ENCODE results near the gene SLC25A25. TPM values are rescaled to one million over a fixed set of nuclear protein-coding genes. Genes with fewer than 3 reads are reported as not detected.
A peak's percentile ranks its signal among the peaks of the same experiment; 100 is the strongest.

SLC25A25 gene
- total RNA-seq, 4 donors from 2014 or later, result 23.4 to 29.7 (median 27.2) TPM

DNA sequence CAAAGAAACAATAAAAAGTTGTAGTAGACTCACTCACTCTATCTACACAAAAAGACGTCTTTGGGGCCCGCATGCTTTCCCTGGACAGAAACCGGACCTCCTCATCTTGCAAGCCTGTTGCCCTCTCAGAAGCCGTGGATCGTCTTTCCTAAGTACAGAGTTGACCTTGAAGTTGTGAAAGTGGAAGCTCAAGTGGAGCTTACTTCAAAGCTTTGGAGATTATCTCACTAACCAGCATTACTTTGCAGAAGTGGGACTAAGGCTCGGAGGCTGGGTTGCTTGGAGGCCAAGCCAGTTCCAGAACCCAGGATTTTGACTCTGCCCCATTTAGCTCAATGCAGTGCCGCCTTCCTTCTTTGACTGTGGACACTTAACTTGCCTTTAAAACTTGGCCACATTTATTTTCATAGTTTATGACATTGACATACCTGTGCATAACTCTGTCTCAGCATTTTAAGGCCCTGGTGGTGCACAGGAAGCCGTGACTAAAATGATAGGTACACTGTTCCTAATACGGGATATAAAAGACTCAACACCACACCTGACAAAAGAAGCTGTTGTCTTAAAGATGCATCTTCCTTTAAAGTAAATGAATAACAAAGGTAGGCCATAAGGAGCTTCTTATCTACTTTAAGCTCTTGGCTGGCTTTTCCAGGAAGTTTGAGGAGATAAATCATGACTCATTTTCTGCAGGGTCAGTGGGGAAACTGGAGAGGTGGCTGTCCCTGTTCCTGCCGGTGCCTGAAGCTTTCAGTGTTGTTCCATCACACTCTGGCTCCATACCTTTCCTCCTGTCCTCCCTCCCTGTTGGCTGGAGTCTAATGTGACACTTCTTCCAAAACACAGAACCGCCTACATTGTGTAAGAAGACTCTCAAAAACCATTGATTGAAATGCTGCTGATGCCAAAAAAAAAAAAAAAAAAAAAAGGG is 10.7 kb downstream of the SLC25A25 start:
- H3K4me1 ChIP-seq, result peaks cover 0 to 76% (median 52%) of the 10 kb centered on the region in 4 donors

DNA sequence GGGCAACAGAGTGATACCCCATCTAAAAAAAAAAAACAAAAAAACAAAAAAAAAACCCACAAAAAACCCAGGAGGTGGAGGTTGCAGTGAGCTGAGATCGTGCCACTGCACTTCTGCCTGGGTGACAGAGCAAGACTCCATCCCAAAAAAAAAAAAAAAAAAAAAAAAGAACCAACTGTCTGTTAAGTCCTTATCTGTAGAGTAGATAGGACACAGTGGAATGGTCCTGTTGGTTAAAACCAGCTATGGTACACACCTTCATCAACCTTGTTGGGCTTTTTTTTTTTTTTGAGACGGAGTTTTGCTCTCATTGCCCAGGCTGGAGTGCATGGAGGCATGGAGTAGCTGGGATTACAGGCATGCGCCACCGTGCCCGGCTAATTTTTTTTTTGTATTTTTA is 12.2 kb downstream of the SLC25A25 start:
- WGBS, 2 donors, result 94% methylated on average over 5 of the region's 5 CpGs
- H3K27me3 ChIP-seq, result no peaks in the 10 kb centered on the region
- H3K4me3 ChIP-seq, result no peak overlapping the region
- peak overlapping the region in 3 of 4 donors; percentile 45 to 89 (median 85) for H3K27ac ChIP-seq
- H3K4me1 ChIP-seq, result peaks cover 0 to 69% (median 41%) of the 10 kb centered on the region in 4 donors
- no peaks in the 10 kb centered on the region for H3K9me3 ChIP-seq
- DNase-seq (ENCODE audit: low spot score in 2 of 2), result no peak
- no peak for TF ChIP-seq EP300 (IDR thresholded peaks at IDR 0.05)
- TF ChIP-seq POLR2A (IDR thresholded peaks at IDR 0.05), result no peak
- TF ChIP-seq, protein P1, sequence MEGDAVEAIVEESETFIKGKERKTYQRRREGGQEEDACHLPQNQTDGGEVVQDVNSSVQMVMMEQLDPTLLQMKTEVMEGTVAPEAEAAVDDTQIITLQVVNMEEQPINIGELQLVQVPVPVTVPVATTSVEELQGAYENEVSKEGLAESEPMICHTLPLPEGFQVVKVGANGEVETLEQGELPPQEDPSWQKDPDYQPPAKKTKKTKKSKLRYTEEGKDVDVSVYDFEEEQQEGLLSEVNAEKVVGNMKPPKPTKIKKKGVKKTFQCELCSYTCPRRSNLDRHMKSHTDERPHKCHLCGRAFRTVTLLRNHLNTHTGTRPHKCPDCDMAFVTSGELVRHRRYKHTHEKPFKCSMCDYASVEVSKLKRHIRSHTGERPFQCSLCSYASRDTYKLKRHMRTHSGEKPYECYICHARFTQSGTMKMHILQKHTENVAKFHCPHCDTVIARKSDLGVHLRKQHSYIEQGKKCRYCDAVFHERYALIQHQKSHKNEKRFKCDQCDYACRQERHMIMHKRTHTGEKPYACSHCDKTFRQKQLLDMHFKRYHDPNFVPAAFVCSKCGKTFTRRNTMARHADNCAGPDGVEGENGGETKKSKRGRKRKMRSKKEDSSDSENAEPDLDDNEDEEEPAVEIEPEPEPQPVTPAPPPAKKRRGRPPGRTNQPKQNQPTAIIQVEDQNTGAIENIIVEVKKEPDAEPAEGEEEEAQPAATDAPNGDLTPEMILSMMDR (IDR thresholded peaks at IDR 0.05), result no peak
- H3K36me3 ChIP-seq, result no peaks in the 10 kb centered on the region

More for the DNA sequence above, 10.7 kb downstream of the SLC25A25 start:
- TF ChIP-seq, protein P1 (IDR thresholded peaks at IDR 0.05), result no peak
- TF ChIP-seq EP300 (IDR thresholded peaks at IDR 0.05), result no peak
- TF ChIP-seq POLR2A (IDR thresholded peaks at IDR 0.05), result no peak
- H3K27ac ChIP-seq, result peak overlapping the region in 3 of 4 donors; percentile 39 to 67 (median 53)
- DNase-seq (ENCODE audit: low spot score in 2 of 2), result no peak
- H3K36me3 ChIP-seq, result no peaks in the 10 kb centered on the region
- no peak overlapping the region for H3K4me3 ChIP-seq
- 68 to 70% methylated on average over 11 of the region's 11 CpGs for WGBS, 2 donors
- H3K9me3 ChIP-seq, result no peaks in the 10 kb centered on the region
- H3K27me3 ChIP-seq, result no peaks in the 10 kb centered on the region

DNA sequence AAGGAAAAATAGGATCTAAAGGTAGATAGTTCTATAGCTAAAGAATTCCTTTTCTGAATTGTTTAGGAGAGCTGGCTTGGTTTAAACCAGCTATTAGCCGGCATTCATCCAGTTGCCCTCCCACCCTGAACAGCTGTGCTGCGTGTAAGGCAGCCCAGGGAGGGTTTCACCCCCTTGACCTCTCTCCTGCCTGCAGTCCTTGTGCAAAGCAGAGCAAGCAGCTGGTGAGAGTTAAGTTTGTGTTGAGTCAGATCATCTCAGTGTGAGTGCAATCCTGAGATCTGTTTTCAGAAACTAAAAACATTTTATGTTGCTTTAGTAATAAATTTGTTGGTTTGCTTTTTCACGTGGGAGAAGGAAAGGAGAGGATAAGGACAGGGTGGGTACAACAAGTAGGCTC is 13.0 kb downstream of the SLC25A25 start:
- TF ChIP-seq POLR2A (IDR thresholded peaks at IDR 0.05) (no peak), EP300 (IDR thresholded peaks at IDR 0.05) (peak in 1 of 2 donors; percentile 42)
- peak overlapping the region; percentile 19 to 89 (median 65) for H3K27ac ChIP-seq
- no peak overlapping the region for H3K4me3 ChIP-seq
- 11 to 18% methylated on average over 3 of the region's 3 CpGs for WGBS, 2 donors
- H3K4me1 ChIP-seq, result peaks cover 0 to 62% (median 41%) of the 10 kb centered on the region in 4 donors
- H3K9me3 ChIP-seq, result no peaks in the 10 kb centered on the region
- H3K36me3 ChIP-seq, result no peaks in the 10 kb centered on the region
- no peaks in the 10 kb centered on the region for H3K27me3 ChIP-seq
- peak in 1 of 2 donors; percentile 48 for DNase-seq (ENCODE audit: low spot score in 2 of 2)

DNA sequence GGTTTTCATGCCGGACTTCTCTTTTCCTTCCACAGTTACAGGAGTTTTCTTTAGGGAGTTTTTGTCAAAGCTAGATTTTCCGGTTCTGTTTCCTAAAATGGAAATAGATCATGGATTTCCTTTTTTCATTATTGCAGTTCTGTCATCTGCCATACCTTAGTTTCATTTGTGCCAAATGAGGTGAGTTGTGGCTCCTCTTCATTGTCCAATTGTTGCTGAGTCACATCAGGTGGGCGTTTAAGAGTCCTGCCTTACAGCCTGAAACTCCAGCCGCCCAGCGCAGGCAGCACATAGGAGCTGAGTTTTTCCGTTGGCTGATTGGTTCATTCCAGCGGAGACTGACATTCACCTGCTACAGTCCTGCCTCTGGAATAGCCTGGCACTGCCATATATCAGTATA is 14.1 kb downstream of the SLC25A25 start:
- Histone ChIP-seq H3K27me3 (no peaks in the 10 kb centered on the region), H3K4me1 (peaks cover 0 to 60% (median 41%) of the 10 kb centered on the region in 4 donors), H3K27ac (peak overlapping the region; percentile 4 to 89 (median 65)), H3K36me3 (no peaks in the 10 kb centered on the region), H3K9me3 (no peaks in the 10 kb centered on the region), H3K4me3 (no peak overlapping the region)
- 47 to 58% methylated on average over 7 of the region's 7 CpGs for WGBS, 2 donors
- TF ChIP-seq, protein P1 (IDR thresholded peaks at IDR 0.05), result no peak
- TF ChIP-seq EP300 (IDR thresholded peaks at IDR 0.05) (peak in 1 of 2 donors; percentile 25), POLR2A (IDR thresholded peaks at IDR 0.05) (no peak)
- no peak for DNase-seq (ENCODE audit: low spot score in 2 of 2)

DNA sequence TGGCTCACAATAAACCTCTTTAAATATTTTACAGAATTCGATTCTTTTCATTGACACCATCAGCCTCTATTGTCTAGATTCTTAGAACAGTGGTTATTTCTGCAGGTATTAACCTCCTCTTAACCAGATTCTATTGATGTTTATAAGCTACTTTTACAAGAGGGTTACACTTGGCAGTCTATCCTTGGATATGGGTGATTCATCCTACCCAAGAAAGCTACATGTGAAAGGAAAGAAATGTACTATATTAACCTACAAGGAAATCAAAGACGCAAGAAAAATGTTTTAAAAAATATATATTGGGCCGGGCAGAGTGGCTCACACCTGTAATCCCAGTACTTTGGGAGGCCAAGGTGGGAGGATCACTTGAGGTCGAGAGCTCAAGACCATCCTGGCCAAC is 16.7 kb downstream of the SLC25A25 start:
- Histone ChIP-seq H3K27me3 (no peaks in the 10 kb centered on the region), H3K36me3 (no peaks in the 10 kb centered on the region), H3K9me3 (no peaks in the 10 kb centered on the region), H3K4me3 (no peak overlapping the region), H3K27ac (peak overlapping the region in 2 of 4 donors; percentile 60 to 89), H3K4me1 (peaks cover 0 to 55% (median 30%) of the 10 kb centered on the region in 4 donors)
- DNase-seq (ENCODE audit: low spot score in 2 of 2), result no peak
- TF ChIP-seq, protein P1 (IDR thresholded peaks at IDR 0.05), result no peak
- TF ChIP-seq POLR2A (IDR thresholded peaks at IDR 0.05) (no peak), EP300 (IDR thresholded peaks at IDR 0.05) (no peak)
- WGBS, 2 donors, result 89 to 95% methylated on average over 4 of the region's 4 CpGs
